Breast epithelium (tissue), 3 donors: ENCODE data around the gene TMEM143.

Source experiments
- POLR2A ChIP-seq: fragments of 450-650 bp; IDR thresholded peaks from one replicate; pipeline ENCODE4 v1.6.1; 2016; ENCODE audit warnings: antibody characterized with exemption, mild to moderate bottlenecking, moderate library complexity
- POLR2AphosphoS5 ChIP-seq, 3 donors: sonication (generic); formaldehyde crosslinking; IDR thresholded peaks; one replicate each; pipeline ENCODE4 v1.6.1; 2017; ENCODE audit warnings: antibody characterized with exemption in 3 of 3
- TF ChIP-seq, protein P1 (sequence below), 3 donors: fragments of 450-650 bp; IDR thresholded peaks; one replicate each; pipeline ENCODE4 v1.5.1; 2016 to 2017; ENCODE audit warnings: antibody characterized with exemption in 3 of 3, mild to moderate bottlenecking in 3 of 3, moderate library complexity in 3 of 3

DNA sequence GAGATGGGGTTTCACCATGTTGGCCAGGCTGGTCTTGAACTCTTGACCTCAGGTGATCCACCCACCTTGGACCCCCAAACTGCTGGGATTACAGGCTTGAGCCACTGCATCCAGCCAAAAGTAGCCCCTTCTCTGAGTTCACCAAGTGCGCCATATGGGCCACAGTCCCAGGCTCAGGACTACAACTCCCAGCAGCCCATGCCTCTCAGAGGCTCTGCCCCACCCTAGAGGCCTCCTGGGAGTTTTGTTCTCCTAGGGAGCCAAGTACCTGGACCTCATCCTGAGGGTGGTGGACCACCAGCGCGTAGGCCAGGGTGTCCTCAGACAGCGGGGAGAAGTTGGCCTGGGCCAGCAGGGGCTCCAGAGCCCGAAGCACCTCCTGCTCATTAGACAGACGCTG lies 18.8 kb downstream of the TMEM143 start:
- TF ChIP-seq, protein P1, sequence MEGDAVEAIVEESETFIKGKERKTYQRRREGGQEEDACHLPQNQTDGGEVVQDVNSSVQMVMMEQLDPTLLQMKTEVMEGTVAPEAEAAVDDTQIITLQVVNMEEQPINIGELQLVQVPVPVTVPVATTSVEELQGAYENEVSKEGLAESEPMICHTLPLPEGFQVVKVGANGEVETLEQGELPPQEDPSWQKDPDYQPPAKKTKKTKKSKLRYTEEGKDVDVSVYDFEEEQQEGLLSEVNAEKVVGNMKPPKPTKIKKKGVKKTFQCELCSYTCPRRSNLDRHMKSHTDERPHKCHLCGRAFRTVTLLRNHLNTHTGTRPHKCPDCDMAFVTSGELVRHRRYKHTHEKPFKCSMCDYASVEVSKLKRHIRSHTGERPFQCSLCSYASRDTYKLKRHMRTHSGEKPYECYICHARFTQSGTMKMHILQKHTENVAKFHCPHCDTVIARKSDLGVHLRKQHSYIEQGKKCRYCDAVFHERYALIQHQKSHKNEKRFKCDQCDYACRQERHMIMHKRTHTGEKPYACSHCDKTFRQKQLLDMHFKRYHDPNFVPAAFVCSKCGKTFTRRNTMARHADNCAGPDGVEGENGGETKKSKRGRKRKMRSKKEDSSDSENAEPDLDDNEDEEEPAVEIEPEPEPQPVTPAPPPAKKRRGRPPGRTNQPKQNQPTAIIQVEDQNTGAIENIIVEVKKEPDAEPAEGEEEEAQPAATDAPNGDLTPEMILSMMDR (IDR thresholded peaks at IDR 0.05) = no peak
- no peak for TF ChIP-seq POLR2AphosphoS5 (IDR thresholded peaks at IDR 0.05)
- TF ChIP-seq POLR2A = no peak
